Measurements from ENCODE around the gene PLA2G2C.

Gene PLA2G2C

DNA sequence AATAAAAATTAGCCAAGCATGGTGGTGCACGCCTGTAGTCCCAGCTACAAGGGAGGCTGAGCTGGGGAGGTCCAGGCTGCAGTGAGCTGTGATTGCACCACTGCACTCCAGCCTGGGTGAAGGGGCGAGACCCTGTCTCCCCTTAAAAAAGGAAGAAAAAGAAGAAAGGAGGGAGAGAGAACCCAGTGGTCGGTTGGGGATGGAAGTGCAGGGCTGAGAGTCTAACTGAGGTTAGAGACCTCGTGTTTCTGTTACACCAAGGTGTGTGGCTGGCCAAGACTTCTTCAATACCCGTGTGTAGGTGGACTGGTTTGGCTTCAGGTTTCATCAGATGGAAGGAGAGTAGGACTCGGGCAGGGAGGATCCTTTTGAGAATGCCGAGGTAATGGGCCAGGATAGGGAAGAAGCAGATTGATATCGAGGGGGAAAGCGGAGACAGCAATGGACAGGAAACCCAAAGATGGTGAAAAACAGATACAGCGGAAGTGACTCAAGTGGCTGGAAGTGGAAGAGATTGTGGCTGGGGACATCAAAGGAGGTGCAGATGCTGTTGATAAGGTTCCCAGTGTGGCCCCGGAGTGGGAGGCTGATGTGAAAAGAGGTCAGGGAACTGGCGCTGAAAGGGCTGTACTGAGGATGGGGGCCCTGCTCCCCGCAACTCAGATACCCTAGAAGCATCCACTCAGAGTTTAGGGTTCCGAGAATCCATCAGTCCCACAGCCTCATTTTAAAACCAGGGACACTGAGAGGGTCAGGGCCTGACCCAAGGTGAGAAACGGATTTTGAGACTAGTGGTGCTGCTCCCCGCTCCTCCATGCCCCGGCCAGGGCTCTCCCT, 1.1 kb downstream of the PLA2G2C start:
- Mint-ChIP-seq H3K9me3 (no peaks in the 10 kb centered on the region), H3K36me3 (ENCODE audit: low read depth) (no peaks in the 10 kb centered on the region), H3K4me1 (peaks cover 71% of the 10 kb centered on the region), H3K27ac (no peak overlapping the region), H3K4me3 (peak overlapping the region; percentile 73), H3K27me3 (ENCODE audit: low read depth, poor library complexity) (peaks cover 3% of the 10 kb centered on the region)
- DNase-seq, result no peak
- TF ChIP-seq, protein P1, sequence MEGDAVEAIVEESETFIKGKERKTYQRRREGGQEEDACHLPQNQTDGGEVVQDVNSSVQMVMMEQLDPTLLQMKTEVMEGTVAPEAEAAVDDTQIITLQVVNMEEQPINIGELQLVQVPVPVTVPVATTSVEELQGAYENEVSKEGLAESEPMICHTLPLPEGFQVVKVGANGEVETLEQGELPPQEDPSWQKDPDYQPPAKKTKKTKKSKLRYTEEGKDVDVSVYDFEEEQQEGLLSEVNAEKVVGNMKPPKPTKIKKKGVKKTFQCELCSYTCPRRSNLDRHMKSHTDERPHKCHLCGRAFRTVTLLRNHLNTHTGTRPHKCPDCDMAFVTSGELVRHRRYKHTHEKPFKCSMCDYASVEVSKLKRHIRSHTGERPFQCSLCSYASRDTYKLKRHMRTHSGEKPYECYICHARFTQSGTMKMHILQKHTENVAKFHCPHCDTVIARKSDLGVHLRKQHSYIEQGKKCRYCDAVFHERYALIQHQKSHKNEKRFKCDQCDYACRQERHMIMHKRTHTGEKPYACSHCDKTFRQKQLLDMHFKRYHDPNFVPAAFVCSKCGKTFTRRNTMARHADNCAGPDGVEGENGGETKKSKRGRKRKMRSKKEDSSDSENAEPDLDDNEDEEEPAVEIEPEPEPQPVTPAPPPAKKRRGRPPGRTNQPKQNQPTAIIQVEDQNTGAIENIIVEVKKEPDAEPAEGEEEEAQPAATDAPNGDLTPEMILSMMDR (IDR thresholded peaks at IDR 0.05), result no peak

- Mint-ChIP-seq H3K27me3 (ENCODE audit: low read depth, poor library complexity) (peaks cover 3% of the 10 kb centered on the region), H3K27ac (peak overlapping the region; percentile 1)
Measured at GRCh38 chr1:20184481-20184900, 1.8 kb downstream of the PLA2G2C start.

GRCh38 chr1:20183616-20184271, 2.6 kb downstream of the PLA2G2C start:
- Mint-ChIP-seq H3K27me3 (ENCODE audit: low read depth, poor library complexity) (peaks cover 3% of the 10 kb centered on the region), H3K36me3 (ENCODE audit: low read depth) (no peaks in the 10 kb centered on the region), H3K27ac (peak overlapping the region; percentile 1), H3K4me1 (peaks cover 72% of the 10 kb centered on the region), H3K9me3 (no peaks in the 10 kb centered on the region), H3K4me3 (no peak overlapping the region)
- no peak for DNase-seq
- TF ChIP-seq, protein P1 (IDR thresholded peaks at IDR 0.05), result no peak

More at GRCh38 chr1:20184481-20184900, 1.8 kb downstream of the PLA2G2C start:
- Mint-ChIP-seq H3K36me3 (ENCODE audit: low read depth) (no peaks in the 10 kb centered on the region), H3K9me3 (no peaks in the 10 kb centered on the region), H3K4me1 (peaks cover 72% of the 10 kb centered on the region), H3K4me3 (peak overlapping the region; percentile 50)
- DNase-seq, result no peak
- TF ChIP-seq, protein P1 (IDR thresholded peaks at IDR 0.05), result no peak

DNA sequence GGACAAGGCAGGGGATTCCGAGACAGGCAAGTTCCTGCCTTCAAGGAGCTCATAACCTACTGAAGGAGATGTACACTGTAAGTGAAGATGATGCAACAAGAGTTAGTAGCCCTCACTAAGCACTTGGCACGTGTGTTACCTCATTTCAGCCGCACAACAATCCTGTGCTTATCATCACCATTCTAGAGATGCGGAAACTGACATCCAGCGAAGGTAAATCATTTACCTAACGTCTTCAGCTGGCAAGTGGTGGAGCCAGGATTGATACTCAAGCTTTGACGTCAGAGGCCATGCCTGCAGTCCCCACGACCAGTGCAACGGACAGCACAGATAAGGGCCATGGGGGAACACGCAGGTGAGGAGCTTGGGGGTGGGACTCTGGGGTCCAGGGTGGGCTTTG, 3.3 kb downstream of the PLA2G2C start:
- H3K36me3 Mint-ChIP-seq (ENCODE audit: low read depth), result no peaks in the 10 kb centered on the region
- TF ChIP-seq, protein P1 (IDR thresholded peaks at IDR 0.05), result no peak
- H3K4me1 Mint-ChIP-seq, result peaks cover 72% of the 10 kb centered on the region
- H3K27ac Mint-ChIP-seq, result no peak overlapping the region
- H3K27me3 Mint-ChIP-seq (ENCODE audit: low read depth, poor library complexity), result peaks cover 6% of the 10 kb centered on the region
- no peak overlapping the region for H3K4me3 Mint-ChIP-seq
- DNase-seq, result no peak
- H3K9me3 Mint-ChIP-seq, result no peaks in the 10 kb centered on the region

DNA sequence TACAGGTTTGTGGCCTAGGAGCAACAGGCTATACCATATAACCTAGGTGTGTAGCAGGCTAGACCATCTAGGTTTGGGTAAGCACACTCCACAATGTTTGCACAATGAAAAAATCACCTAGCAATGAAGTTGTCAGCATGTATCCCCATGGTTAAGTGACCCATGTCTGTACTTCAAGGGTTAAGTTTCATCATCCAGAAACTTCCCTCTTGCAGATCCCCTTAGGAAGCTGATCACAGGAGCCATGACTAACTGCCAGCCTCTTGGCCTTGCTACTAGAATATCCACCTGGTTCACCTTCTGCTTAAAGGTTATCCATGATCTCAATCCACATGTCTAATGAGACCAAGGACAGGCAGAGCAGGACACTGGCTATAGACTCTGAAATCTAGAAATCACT, 3.9 kb downstream of the PLA2G2C start:
- H3K9me3 Mint-ChIP-seq, result no peaks in the 10 kb centered on the region
- no peaks in the 10 kb centered on the region for H3K36me3 Mint-ChIP-seq (ENCODE audit: low read depth)
- peaks cover 13% of the 10 kb centered on the region for H3K27me3 Mint-ChIP-seq (ENCODE audit: low read depth, poor library complexity)
- H3K4me1 Mint-ChIP-seq, result peaks cover 68% of the 10 kb centered on the region
- no peak overlapping the region for H3K27ac Mint-ChIP-seq
- H3K4me3 Mint-ChIP-seq, result no peak overlapping the region
- TF ChIP-seq, protein P1 (IDR thresholded peaks at IDR 0.05), result no peak
- DNase-seq, result no peak
